Esophagus muscularis mucosa (tissue), 4 donors: ENCODE data around the gene FAM89A.

ENCODE experiments used
- CTCF ChIP-seq, 3 experiments: fragments of 200-600 bp in 2 of 3; fragments of 450-650 bp in 1 of 3; sonication (generic) in 2 of 3; IDR thresholded peaks; one replicate each; pipeline ENCODE4 v1.5.1; 2017 to 2019; ENCODE audit warnings: antibody characterized with exemption in 3 of 3, mild to moderate bottlenecking in 2 of 3, moderate library complexity in 1 of 3
- EP300 ChIP-seq: sonication (generic); formaldehyde crosslinking; IDR thresholded peaks from one replicate; pipeline ENCODE4 v1.6.1; 2017; ENCODE audit warnings: antibody characterized with exemption
- POLR2A ChIP-seq: fragments of 450-650 bp; IDR thresholded peaks from one replicate; pipeline ENCODE4 v1.6.1; 2017; ENCODE audit warnings: antibody characterized with exemption, moderate library complexity, mild to moderate bottlenecking, low read depth
- POLR2AphosphoS5 ChIP-seq, 2 donors: sonication (generic); formaldehyde crosslinking; IDR thresholded peaks; one replicate each; pipeline ENCODE4 v1.6.1; 2017; ENCODE audit warnings: antibody characterized with exemption in 2 of 2

GRCh38 chr1:231016966-231017365, 23.1 kb downstream of the FAM89A start:
- TF ChIP-seq CTCF (IDR thresholded peaks at IDR 0.05) = no peak
- no peak for TF ChIP-seq EP300
- no peak for TF ChIP-seq POLR2A
- no peak for TF ChIP-seq POLR2AphosphoS5 (IDR thresholded peaks at IDR 0.05)
